ENCODE measurements around the gene FGF18. TPM values are rescaled to one million over a fixed set of nuclear protein-coding genes. Genes with fewer than 3 reads are reported as not detected.
"Not testable (repeated sequence)": the region's sequence is repeated elsewhere in the genome, so short reads cannot be mapped to it uniquely, and the experiment has no call there.

The FGF18 gene
- total RNA-seq, 1 donor from 2014 or later: 6.9 TPM

DNA sequence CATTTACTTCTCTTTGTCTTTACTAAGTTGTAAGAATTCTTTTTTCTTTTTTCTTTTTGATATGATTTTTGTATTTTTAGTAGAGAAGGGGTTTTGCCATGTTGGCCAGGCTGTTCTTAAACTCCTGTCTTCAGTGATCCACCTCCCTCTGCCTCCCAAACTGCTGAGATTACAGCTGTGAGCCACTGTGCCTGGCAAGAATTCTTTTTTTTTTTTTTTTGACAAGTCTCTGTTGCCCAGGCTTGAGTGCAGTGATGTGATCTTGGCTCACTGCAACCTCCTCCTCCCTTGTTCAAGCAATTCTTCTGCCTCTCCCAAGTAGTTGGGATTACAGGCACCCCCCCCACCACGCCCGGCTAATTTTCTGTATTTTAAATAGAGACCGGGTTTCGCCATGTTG, 21.8 kb upstream of the FGF18 start:
- Histone ChIP-seq H3K4me3 (no peak overlapping the region), H3K27me3 (no peaks in the 10 kb centered on the region), H3K4me1 (no peaks in the 10 kb centered on the region), H3K27ac (no peak overlapping the region), H3K36me3 (peaks cover 66 to 90% of the 10 kb centered on the region in 2 donors), H3K9me3 (no peaks in the 10 kb centered on the region)
- intact Hi-C loops (cut with DNase I): loop anchor here (2.0 kb wide), 1 partner anchor 19 kb away; no protein-coding TSS in a partner anchor
- DNase-seq (ENCODE audit: low spot score in 2 of 2): no peak
- TF ChIP-seq, protein P1, sequence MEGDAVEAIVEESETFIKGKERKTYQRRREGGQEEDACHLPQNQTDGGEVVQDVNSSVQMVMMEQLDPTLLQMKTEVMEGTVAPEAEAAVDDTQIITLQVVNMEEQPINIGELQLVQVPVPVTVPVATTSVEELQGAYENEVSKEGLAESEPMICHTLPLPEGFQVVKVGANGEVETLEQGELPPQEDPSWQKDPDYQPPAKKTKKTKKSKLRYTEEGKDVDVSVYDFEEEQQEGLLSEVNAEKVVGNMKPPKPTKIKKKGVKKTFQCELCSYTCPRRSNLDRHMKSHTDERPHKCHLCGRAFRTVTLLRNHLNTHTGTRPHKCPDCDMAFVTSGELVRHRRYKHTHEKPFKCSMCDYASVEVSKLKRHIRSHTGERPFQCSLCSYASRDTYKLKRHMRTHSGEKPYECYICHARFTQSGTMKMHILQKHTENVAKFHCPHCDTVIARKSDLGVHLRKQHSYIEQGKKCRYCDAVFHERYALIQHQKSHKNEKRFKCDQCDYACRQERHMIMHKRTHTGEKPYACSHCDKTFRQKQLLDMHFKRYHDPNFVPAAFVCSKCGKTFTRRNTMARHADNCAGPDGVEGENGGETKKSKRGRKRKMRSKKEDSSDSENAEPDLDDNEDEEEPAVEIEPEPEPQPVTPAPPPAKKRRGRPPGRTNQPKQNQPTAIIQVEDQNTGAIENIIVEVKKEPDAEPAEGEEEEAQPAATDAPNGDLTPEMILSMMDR (IDR thresholded peaks at IDR 0.05): no peak

DNA sequence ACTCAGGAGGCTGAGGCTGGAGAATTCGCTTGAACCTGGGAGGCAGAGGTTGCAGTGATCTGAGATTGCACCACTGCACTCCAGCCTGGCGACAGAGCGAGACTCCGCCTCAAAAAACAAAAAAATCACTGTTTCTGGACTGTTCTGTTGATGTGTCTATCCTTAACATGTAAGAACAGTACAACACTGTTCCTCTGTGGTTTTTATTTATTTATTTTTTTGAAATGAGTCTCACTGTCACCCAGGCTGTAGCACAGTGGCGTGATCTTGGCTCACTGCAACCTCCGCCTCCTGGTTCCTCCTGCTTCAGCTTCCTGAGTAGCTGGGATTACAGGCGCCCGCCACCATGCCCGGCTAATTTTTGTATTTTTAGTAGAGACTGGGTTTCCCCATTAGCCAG, 20.8 kb upstream of the FGF18 start:
- DNase-seq (ENCODE audit: low spot score in 2 of 2); H3K4me3 ChIP-seq; H3K27me3 ChIP-seq; H3K27ac ChIP-seq; intact Hi-C loops (cut with DNase I); H3K4me1 ChIP-seq; H3K9me3 ChIP-seq: not testable (repeated sequence)
- H3K36me3 ChIP-seq: peaks cover 57 to 80% of the 10 kb centered on the region in 2 donors

DNA sequence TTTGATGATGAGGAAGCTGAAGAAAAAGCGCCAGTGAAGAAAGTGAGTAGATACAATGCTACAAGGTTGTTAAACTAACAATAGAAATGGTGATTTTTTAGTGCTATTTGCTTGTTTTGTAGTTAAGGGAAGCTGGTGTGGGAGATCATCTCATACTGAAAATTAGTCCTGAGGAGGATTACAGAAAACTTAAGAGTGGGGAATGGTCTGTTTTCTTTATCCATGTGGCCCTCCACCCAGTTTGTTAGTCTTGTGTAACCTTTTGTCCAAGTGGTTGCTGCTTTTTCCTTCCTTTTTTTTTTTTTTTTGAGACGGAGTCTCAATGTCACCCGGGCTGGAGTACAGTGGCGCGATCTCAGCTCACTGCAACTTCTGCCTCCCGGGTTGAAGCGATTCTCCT, 19.3 kb upstream of the FGF18 start:
- H3K36me3 ChIP-seq: peaks cover 50 to 69% of the 10 kb centered on the region in 2 donors
- no peaks in the 10 kb centered on the region for H3K9me3 ChIP-seq
- intact Hi-C loops (cut with DNase I): no loop called here
- H3K27me3 ChIP-seq: no peaks in the 10 kb centered on the region
- H3K4me1 ChIP-seq: no peaks in the 10 kb centered on the region
- TF ChIP-seq, protein P1 (IDR thresholded peaks at IDR 0.05): no peak
- no peak overlapping the region for H3K4me3 ChIP-seq
- no peak for DNase-seq (ENCODE audit: low spot score in 2 of 2)
- no peak overlapping the region for H3K27ac ChIP-seq

DNA sequence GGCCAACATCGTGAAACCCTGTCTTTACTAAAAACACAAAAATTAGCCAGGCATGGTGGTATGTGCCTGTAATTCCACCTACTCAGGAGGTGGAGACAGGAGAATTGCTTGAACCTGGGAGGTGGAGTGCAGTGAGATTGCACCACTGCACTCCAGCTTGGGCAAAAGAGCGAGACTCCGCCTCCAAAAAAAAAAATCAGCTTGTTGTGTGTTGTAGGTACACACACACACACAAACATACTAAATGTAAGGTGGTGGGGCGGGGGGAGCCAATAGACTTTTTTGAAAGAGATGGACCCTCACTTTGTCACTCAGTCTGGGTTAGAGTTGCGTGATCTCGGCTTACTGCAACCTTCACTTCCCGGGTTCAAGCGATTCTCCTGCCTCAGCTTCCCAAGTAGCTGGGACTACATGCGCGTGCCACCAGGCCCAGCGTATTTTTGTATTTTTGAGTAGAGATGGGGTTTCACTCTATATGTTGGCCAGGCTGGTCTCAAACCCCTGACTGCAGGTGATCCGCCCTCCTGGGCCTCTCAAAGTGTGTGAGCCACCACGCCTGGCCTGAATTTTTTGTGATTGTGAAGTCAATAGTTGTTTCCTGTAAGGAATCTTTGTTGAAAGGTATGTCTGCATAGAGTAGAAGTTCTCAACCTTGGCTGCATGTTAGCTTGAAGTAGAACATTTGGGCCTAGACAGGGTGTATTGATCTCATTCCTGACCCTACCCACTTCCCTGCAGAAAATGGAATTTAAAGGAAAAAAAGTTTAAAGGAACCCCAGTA, 18.1 kb upstream of the FGF18 start:
- H3K36me3 ChIP-seq: peaks cover 45 to 66% of the 10 kb centered on the region in 2 donors
- no peak for DNase-seq (ENCODE audit: low spot score in 2 of 2)
- no peaks in the 10 kb centered on the region for H3K4me1 ChIP-seq
- no peaks in the 10 kb centered on the region for H3K27me3 ChIP-seq
- TF ChIP-seq, protein P1 (IDR thresholded peaks at IDR 0.05): no peak
- no peak overlapping the region for H3K4me3 ChIP-seq
- intact Hi-C loops (cut with DNase I): no loop called here
- H3K27ac ChIP-seq: no peak overlapping the region
- no peaks in the 10 kb centered on the region for H3K9me3 ChIP-seq

DNA sequence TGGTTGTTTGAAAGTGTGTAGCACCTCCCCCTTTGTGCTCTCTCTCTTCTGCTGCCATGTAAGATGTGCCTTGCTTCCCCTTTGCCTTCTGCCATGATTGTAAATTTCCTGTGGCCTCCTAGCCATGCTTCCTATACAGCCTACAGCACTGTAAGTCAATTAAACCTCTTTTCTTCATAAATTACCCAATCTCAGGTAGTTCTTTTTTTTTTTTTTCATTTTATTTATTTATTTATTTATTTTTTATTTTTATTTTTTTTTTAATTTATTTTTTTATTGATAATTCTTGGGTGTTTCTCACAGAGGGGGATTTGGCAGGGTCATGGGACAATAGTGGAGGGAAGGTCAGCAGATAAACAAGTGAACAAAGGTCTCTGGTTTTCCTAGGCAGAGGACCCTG, 16.7 kb upstream of the FGF18 start:
- H3K27ac ChIP-seq; intact Hi-C loops (cut with DNase I); H3K27me3 ChIP-seq; H3K9me3 ChIP-seq; H3K4me1 ChIP-seq; H3K4me3 ChIP-seq; DNase-seq (ENCODE audit: low spot score in 2 of 2): not testable (repeated sequence)
- H3K36me3 ChIP-seq: peaks cover 44 to 64% of the 10 kb centered on the region in 2 donors

DNA sequence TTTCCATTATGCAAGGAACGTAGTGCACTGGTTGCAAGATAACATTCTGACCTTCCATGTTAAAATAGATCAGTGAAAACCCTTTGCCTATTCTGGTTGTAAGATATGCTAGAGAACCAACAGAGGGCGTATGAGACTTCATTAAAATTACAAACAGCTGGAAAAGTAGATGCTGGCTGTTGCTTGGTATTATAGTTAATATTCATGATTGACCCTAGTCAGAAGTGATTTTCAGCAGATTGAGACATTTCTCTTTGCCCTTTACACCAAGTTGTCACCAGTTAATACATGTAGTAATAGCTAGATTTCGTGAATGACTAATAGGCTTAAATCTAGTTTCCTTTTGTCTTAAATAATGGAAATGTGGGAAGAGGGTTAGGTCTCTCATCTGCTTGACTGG, 13.8 kb upstream of the FGF18 start:
- TF ChIP-seq, protein P1 (IDR thresholded peaks at IDR 0.05): peak in 2 of 3 experiments; percentile 32
- Histone ChIP-seq H3K27me3 (no peaks in the 10 kb centered on the region), H3K4me3 (no peak overlapping the region), H3K4me1 (peaks cover 0 to 16% of the 10 kb centered on the region in 2 donors), H3K27ac (no peak overlapping the region), H3K9me3 (no peaks in the 10 kb centered on the region), H3K36me3 (peaks cover 27 to 56% of the 10 kb centered on the region in 2 donors)
- intact Hi-C loops (cut with DNase I): no loop called here
- DNase-seq (ENCODE audit: low spot score in 2 of 2): no peak
